SK-N-SH treated with all-trans-retinoic acid at 6 μM for 48 hours (cell line): ENCODE results near the gene COMMD3.

ENCODE experiments used
- ATAC-seq: fragments of 200-7000 bp; cut with Tn5 transposase; 3 replicates; pipeline ENCODE4 v1.9.1; 2020; ENCODE audit warnings: mild to moderate bottlenecking, moderate library complexity
- ARNTL ChIP-seq: fragments of 450-650 bp; formaldehyde crosslinking; IDR thresholded peaks from 2 replicates; pipeline ENCODE4 v1.5.0; 2020; ENCODE audit warnings: low read depth, mild to moderate bottlenecking, moderate library complexity, borderline replicate concordance
- BACH2 ChIP-seq: fragments of 250-450 bp; sonication (Bioruptor Pico); IDR thresholded peaks from 2 replicates; pipeline ENCODE4 v1.9.0; 2021; ENCODE audit warnings: mild to moderate bottlenecking, borderline replicate concordance
- CREB5 ChIP-seq: fragments of 250-450 bp; sonication (Bioruptor Pico); IDR thresholded peaks from 2 replicates; pipeline ENCODE4 v1.5.1; 2020; ENCODE audit warnings: low read depth, mild to moderate bottlenecking, moderate library complexity
- CSRNP3 ChIP-seq: fragments of 250-450 bp; sonication (Bioruptor Pico); IDR thresholded peaks from 2 replicates; pipeline ENCODE4 v1.5.1; 2021; ENCODE audit warnings: mild to moderate bottlenecking, moderate library complexity
- ESRRG ChIP-seq: fragments of 250-450 bp; sonication (Bioruptor Pico); IDR thresholded peaks from 2 replicates; pipeline ENCODE4 v1.6.1; 2021; ENCODE audit warnings: mild to moderate bottlenecking
- GLIS3 ChIP-seq: fragments of 250-450 bp; sonication (Bioruptor Pico); IDR thresholded peaks from 2 replicates; pipeline ENCODE4 v1.5.0; 2020; ENCODE audit warnings: mild to moderate bottlenecking, moderate library complexity
- OSR1 ChIP-seq: fragments of 250-450 bp; sonication (Bioruptor Pico); IDR thresholded peaks from 2 replicates; pipeline ENCODE4 v1.8.0; 2022; ENCODE audit warnings: moderate library complexity, mild to moderate bottlenecking, inconsistent platforms
- POU6F1 ChIP-seq: fragments of 250-450 bp; sonication (Bioruptor Pico); IDR thresholded peaks from 2 replicates; pipeline ENCODE4 v1.8.0; 2021; ENCODE audit warnings: low read depth, mild to moderate bottlenecking, moderate library complexity, borderline replicate concordance
- PPARA ChIP-seq: fragments of 250-450 bp; sonication (Bioruptor Pico); IDR thresholded peaks from 2 replicates; pipeline ENCODE4 v1.5.0; 2020; ENCODE audit warnings: mild to moderate bottlenecking, borderline replicate concordance
- RARB ChIP-seq: fragments of 250-450 bp; sonication (Bioruptor Pico); IDR thresholded peaks from 2 replicates; pipeline ENCODE4 v1.8.0; 2021; ENCODE audit warnings: mild to moderate bottlenecking, moderate library complexity
- SNAI2 ChIP-seq: fragments of 250-450 bp; sonication (Bioruptor Pico); IDR thresholded peaks from 2 replicates; pipeline ENCODE4 v1.5.0; 2020; ENCODE audit warnings: mild to moderate bottlenecking, moderate library complexity
- TCF4 ChIP-seq: fragments of 250-450 bp; sonication (Bioruptor Pico); IDR thresholded peaks from 2 replicates; pipeline ENCODE4 v1.8.0; 2021; ENCODE audit warnings: mild to moderate bottlenecking, moderate library complexity, borderline replicate concordance
- TSHZ2 ChIP-seq: fragments of 250-450 bp; sonication (Bioruptor Pico); IDR thresholded peaks from 2 replicates; pipeline ENCODE4 v1.5.0; 2020; ENCODE audit warnings: mild to moderate bottlenecking, moderate library complexity
- ZFP3 ChIP-seq: fragments of 250-450 bp; sonication (Bioruptor Pico); IDR thresholded peaks from 2 replicates; pipeline ENCODE4 v1.5.0; 2020; ENCODE audit warnings: mild to moderate bottlenecking, moderate library complexity
- ZFP30 ChIP-seq: fragments of 450-650 bp; formaldehyde crosslinking; IDR thresholded peaks from 2 replicates; pipeline ENCODE4 v1.5.0; 2022; ENCODE audit warnings: mild to moderate bottlenecking, moderate library complexity
- ZNF70 ChIP-seq: fragments of 450-650 bp; formaldehyde crosslinking; IDR thresholded peaks from 2 replicates; pipeline ENCODE4 v1.5.0; 2020; ENCODE audit warnings: mild to moderate bottlenecking, moderate library complexity
- ZNF8 ChIP-seq: fragments of 450-650 bp; formaldehyde crosslinking; IDR thresholded peaks from 2 replicates; pipeline ENCODE4 v1.5.0; 2020; ENCODE audit warnings: mild to moderate bottlenecking, moderate library complexity

The COMMD3 gene

GRCh38 chr10:22271786-22272185 lies 44.4 kb upstream of the COMMD3 start:
- TF ChIP-seq BACH2 (CRISPR knock-in tag), result no peak
- TF ChIP-seq ZFP3, result no peak
- no peak for TF ChIP-seq TCF4 (CRISPR knock-in tag)
- TF ChIP-seq ESRRG (CRISPR knock-in tag), result no peak
- no peak for TF ChIP-seq ZNF8
- no peak for TF ChIP-seq RARB (CRISPR knock-in tag)
- TF ChIP-seq CREB5, result no peak
- ATAC-seq, result no peak

- no peak for ATAC-seq
- TF ChIP-seq PPARA (CRISPR knock-in tag), result no peak
- no peak for TF ChIP-seq SNAI2 (CRISPR knock-in tag)
- TF ChIP-seq ARNTL (CRISPR knock-in tag), result no peak
- TF ChIP-seq OSR1 (CRISPR knock-in tag), result no peak
- no peak for TF ChIP-seq POU6F1 (CRISPR knock-in tag)
- no peak for TF ChIP-seq ZNF8
- TF ChIP-seq CSRNP3 (CRISPR knock-in tag), result no peak
- TF ChIP-seq ZFP30, result no peak
- no peak for TF ChIP-seq BACH2 (CRISPR knock-in tag)
- TF ChIP-seq GLIS3 (CRISPR knock-in tag), result no peak
- TF ChIP-seq ZNF70 (CRISPR knock-in tag), result no peak
- TF ChIP-seq RARB (CRISPR knock-in tag), result no peak
- TF ChIP-seq TSHZ2, result no peak
- no peak for TF ChIP-seq TCF4 (CRISPR knock-in tag)
These were observed 37.8 kb upstream of the COMMD3 start for GRCh38 chr10:22278441-22278782.

- ATAC-seq, result no peak
These were observed 36.1 kb upstream of the COMMD3 start for GRCh38 chr10:22280078-22280477.

More at GRCh38 chr10:22280078-22280477, 36.1 kb upstream of the COMMD3 start:
- no peak for TF ChIP-seq CREB5
- no peak for TF ChIP-seq ZFP30
- TF ChIP-seq GLIS3 (CRISPR knock-in tag), result no peak
- TF ChIP-seq CSRNP3 (CRISPR knock-in tag), result no peak
